Omental fat pad (tissue), 4 donors: ENCODE data around the gene CRAT. TPM values are rescaled to one million over a fixed set of nuclear protein-coding genes. Genes with fewer than 3 reads are reported as not detected.

ENCODE experiments used
- ATAC-seq: fragments of 150-250 bp; one replicate; pipeline ENCODE4 v1.9.1; 2016; ENCODE audit warnings: mild to moderate bottlenecking, moderate library complexity; ENCODE audit not compliant: low FRiP score
- DNase-seq: peaks from one replicate; pipeline ENCODE4 v3.0.0-alpha.2; 2019; ENCODE audit warnings: low spot score
- total RNA-seq, 4 donors: library from RNA; depleted of rRNA; stranded (reverse); fragments of >200 nt; gene quantifications; one replicate each; pipeline ENCODE4 v1.1.0, GENCODE V29; 2016
- TF ChIP-seq, protein P1 (sequence below), 3 donors: fragments of 450-650 bp; IDR thresholded peaks; one replicate each; pipeline ENCODE4 v1.5.1; 2016 to 2017; ENCODE audit warnings: antibody characterized with exemption in 3 of 3, mild to moderate bottlenecking in 3 of 3, moderate library complexity in 2 of 3

The CRAT gene
- total RNA-seq, 4 donors from 2014 or later: 47.3 to 107 (median 59.5) TPM

DNA sequence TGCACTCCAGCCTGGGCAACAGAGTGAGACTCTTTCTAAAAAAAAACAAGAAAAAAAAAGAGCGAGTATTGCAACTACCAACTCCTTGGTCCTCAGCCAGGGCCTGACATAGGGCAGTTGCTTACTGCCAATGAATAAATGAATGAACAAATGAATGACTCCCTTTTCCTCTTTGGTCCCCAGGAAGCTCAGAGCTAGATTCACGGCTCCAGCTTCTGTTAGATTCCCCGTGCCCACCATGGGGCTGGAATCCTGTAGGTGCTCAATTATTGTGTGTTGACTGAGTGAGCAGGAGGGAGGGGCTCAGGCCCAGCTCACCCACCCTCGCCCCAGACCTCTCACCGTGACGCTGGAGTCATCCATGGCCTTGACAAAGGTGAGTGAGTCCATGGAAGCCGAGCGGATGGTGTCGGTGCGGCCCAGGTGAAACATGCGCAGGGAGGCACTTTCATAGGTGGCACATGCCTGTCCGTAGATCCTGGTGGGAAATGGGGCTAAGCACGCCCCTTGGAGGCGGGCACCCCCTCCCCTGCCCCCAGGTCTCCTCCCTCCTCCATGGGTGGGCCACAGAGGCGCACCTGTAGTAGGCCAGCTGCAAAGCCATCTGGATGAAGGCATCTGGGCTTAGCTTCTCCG lies 12.8 kb downstream of the CRAT start:
- TF ChIP-seq, protein P1, sequence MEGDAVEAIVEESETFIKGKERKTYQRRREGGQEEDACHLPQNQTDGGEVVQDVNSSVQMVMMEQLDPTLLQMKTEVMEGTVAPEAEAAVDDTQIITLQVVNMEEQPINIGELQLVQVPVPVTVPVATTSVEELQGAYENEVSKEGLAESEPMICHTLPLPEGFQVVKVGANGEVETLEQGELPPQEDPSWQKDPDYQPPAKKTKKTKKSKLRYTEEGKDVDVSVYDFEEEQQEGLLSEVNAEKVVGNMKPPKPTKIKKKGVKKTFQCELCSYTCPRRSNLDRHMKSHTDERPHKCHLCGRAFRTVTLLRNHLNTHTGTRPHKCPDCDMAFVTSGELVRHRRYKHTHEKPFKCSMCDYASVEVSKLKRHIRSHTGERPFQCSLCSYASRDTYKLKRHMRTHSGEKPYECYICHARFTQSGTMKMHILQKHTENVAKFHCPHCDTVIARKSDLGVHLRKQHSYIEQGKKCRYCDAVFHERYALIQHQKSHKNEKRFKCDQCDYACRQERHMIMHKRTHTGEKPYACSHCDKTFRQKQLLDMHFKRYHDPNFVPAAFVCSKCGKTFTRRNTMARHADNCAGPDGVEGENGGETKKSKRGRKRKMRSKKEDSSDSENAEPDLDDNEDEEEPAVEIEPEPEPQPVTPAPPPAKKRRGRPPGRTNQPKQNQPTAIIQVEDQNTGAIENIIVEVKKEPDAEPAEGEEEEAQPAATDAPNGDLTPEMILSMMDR (IDR thresholded peaks at IDR 0.05): no peak
- ATAC-seq (no peak), DNase-seq (no peak)

DNA sequence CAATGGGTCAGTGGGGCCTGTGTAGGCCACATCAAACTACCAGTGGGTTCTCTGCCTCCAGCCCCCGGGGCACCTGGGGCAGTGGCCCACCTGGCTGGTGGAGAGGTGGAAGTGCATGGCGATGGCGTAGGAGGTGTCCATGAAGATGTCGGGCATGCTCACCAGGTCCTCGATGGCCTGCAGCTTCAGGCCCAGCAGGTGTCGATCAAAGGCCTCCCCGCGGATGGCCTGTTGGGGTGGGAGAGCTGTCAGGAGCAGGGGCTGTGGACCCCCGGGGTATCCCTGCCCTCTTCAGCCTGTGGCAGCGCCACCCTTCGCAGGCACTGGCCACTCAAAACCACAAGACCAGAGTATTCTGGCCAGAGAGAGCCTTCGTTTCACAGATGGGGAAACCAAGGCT lies 14.7 kb downstream of the CRAT start:
- DNase-seq (no peak), ATAC-seq (no peak)
- TF ChIP-seq, protein P1 (IDR thresholded peaks at IDR 0.05): no peak

DNA sequence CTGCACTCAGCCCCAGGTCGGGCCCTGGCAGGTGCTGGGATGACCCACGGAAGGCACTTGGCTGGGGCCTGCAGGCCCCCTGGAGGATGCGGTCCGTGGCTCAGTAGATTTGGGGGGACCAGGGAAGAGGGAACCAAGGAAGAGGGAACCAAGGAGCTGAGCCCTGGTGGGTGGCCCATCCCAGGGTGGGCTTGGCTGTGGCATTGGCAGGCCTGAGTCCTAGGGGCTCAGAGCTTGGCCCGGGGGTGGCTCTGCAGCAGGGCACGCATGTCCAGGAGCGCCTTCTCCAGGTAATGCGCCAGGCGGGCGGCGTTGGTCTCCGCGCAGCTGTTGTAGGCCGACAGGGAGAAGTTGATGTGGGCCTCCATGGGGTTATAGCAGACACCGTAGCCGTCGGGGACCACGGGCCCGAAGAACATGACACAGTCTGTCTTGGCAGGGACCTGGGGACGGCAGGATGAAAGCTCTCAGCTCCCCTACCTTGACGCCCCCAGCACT lies 15.4 kb downstream of the CRAT start:
- ATAC-seq: no peak
- DNase-seq: no peak
- TF ChIP-seq, protein P1 (IDR thresholded peaks at IDR 0.05): no peak

DNA sequence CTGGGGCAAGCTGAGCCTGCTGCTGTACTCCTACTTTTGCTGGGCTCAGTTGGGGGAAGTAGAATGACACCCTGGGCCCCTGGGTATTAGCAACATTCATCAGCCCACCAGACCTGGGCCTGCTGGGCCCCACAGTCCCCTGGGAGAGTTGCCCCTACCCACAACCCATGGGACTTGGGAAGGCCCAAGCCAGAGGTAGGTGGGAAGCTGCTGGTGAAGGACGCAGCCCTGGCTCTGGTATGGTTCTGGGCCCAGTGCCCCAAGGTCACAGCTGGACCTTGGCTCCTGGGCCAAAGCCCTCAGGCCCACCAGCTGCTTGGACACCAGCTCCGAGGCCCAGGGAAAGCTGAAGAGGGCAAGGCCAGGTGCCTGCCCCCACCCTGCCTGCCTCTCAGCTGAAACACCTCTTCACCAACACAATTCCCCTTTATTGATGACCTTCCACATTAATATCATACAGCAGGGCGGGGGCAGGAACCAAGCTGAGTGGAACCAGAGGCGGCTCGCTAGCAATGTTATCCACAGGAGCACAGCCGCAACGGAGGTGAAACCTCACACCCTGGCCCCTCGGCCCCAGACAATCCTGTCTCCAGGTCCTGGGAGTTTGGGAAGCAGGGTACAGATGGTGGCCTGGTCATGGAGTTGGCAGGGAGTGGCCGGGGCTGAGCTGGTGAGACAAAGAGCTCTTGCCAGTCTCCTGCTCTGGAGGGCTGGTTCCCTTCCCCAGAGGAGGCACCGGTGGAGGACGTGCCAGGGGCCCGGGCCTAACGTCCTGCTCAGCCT lies 16.0 kb downstream of the CRAT start:
- no peak for ATAC-seq
- TF ChIP-seq, protein P1 (IDR thresholded peaks at IDR 0.05): no peak
- no peak for DNase-seq

DNA sequence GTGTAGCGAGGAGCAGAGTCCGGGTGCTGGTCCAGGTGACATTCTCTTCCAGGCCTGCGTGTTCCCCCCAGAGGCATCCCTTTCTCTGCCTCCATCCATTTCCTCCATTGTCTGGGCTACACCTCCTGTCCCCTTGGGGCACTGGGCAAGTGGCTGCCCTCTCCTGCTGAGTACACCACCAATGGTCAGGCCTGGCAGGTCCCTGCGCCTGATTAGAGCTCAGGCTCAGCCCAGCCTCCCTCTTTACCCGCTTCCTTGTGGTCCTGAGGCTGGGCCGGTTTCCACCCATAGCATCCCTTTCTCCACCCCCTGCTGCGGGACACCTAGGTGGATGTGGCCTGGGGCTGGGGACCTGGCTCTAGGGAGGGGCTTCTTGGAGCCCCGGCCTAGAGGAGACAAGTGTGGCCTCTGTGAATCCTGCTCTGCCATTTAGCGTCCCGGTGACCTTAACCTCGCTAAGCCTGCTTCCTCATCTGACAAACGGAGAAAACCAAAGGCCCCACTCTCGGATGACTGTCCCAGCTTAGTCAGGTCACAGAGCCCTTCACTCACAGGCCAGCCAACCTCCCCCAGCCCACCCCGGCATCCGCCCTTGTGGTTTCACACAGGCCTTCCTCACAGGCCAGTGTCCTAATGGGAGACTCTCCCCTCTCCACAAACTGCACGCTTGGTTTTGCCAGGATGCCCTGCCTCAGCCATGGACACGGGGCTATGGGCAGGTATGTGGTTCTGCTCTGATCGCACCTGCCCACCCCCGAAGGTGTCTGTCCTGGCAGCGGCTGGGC lies 16.8 kb downstream of the CRAT start:
- DNase-seq (no peak), ATAC-seq (no peak)
- TF ChIP-seq, protein P1 (IDR thresholded peaks at IDR 0.05): no peak

DNA sequence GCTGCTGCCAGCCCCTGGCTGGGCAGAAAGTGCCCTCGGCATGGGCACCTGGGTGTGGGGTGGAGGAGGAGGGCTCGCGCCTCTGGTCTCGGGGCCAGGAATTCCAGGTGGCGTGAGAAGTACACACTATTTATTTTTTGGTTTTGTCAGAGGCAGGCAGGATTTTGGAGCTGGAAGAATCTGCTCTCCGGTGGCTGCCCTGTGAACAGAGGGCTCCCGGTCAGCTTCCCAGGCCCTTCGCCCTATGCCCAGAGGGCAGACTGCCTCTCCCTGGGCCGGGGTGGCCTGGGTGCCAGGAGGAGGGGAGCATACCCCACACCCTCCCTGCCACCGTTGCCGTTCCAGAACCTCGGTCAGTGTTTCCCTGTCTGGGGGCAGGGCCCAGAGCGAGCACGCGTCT lies 21.3 kb downstream of the CRAT start:
- ATAC-seq (no peak), DNase-seq (no peak)
- TF ChIP-seq, protein P1 (IDR thresholded peaks at IDR 0.05): no peak
